ENCODE measurements around the gene ENTREP1. TPM values are rescaled to one million over a fixed set of nuclear protein-coding genes. Genes with fewer than 3 reads are reported as not detected.

The ENTREP1 gene
- total RNA-seq, 1 donor from 2014 or later: 1.0 TPM

DNA sequence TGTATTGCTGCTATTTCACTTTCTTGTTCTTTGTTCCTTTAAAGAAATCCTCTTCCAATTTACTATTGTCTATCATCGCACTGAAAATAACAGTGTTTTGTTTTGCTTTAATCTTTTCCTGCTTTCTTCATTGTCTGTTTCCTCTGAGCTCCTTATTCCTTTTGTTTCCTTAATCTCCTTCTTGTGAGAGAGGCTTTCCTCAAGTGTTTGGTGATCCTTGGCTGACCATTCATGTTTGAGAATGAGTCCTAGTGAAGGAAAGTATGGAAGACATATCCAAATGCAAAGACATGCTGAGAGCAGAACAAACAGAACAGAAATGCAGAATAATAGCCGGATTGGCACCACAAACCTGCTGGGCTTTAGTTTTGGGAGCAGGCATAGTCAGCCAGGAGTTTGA is 42.0 kb upstream of the ENTREP1 start:
- TF ChIP-seq, protein P1, sequence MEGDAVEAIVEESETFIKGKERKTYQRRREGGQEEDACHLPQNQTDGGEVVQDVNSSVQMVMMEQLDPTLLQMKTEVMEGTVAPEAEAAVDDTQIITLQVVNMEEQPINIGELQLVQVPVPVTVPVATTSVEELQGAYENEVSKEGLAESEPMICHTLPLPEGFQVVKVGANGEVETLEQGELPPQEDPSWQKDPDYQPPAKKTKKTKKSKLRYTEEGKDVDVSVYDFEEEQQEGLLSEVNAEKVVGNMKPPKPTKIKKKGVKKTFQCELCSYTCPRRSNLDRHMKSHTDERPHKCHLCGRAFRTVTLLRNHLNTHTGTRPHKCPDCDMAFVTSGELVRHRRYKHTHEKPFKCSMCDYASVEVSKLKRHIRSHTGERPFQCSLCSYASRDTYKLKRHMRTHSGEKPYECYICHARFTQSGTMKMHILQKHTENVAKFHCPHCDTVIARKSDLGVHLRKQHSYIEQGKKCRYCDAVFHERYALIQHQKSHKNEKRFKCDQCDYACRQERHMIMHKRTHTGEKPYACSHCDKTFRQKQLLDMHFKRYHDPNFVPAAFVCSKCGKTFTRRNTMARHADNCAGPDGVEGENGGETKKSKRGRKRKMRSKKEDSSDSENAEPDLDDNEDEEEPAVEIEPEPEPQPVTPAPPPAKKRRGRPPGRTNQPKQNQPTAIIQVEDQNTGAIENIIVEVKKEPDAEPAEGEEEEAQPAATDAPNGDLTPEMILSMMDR (IDR thresholded peaks at IDR 0.05; ENCODE audit: partially characterized antibody, unreplicated experiment): no peak
- Mint-ChIP-seq H3K4me3 (ENCODE audit: unreplicated experiment) (no peak overlapping the region), H3K9me3 (ENCODE audit: unreplicated experiment) (no peaks in the 10 kb centered on the region), H3K27ac (ENCODE audit: unreplicated experiment) (no peak overlapping the region), H3K4me1 (ENCODE audit: low read depth, unreplicated experiment) (no peaks in the 10 kb centered on the region), H3K36me3 (ENCODE audit: unreplicated experiment) (no peaks in the 10 kb centered on the region), H3K27me3 (ENCODE audit: unreplicated experiment) (no peaks in the 10 kb centered on the region)
- DNase-seq: no peak

DNA sequence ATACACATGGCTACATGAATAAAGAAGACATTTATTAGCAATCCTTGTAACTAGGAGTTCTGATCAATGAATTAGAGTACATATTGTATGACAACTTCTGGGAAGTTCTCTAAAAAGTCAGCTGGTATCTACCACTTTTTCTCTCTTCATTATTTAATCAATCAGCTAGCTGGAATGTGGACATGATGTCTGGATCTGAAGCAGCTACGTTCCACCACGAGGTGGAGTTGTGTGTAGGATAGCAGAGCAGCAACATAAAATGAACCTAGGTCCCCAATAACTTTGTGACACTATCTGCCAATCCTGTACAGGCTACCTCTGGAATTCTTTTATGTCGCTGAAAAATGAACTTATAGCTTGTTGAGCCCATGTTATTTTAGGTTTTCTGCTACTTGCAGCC is 32.9 kb upstream of the ENTREP1 start:
- Mint-ChIP-seq H3K4me3 (ENCODE audit: unreplicated experiment) (no peak overlapping the region), H3K9me3 (ENCODE audit: unreplicated experiment) (no peaks in the 10 kb centered on the region), H3K36me3 (ENCODE audit: unreplicated experiment) (no peaks in the 10 kb centered on the region), H3K27me3 (ENCODE audit: unreplicated experiment) (no peaks in the 10 kb centered on the region), H3K4me1 (ENCODE audit: low read depth, unreplicated experiment) (no peaks in the 10 kb centered on the region), H3K27ac (ENCODE audit: unreplicated experiment) (no peak overlapping the region)
- no peak for DNase-seq
- TF ChIP-seq, protein P1 (IDR thresholded peaks at IDR 0.05; ENCODE audit: partially characterized antibody, unreplicated experiment): no peak

DNA sequence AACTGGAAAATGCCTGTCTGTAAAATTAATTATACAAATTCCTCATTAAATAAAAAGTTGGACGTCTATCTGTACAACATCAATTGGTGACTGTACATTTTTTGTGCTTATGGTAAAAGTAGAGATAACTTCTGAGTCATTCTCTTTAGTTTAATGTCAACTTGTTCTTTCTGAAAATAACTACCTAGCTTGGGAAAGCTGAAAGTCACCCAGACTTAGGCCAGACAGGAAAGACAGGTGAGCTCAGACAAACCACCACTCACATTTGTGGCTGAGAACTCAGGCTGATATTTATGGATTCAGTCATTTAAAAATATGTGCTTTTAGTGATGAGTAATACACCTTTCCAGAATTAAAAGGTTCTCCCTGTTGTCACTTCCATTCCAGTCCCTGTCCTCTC is 31.9 kb upstream of the ENTREP1 start:
- TF ChIP-seq, protein P1 (IDR thresholded peaks at IDR 0.05; ENCODE audit: partially characterized antibody, unreplicated experiment): no peak
- no peaks in the 10 kb centered on the region for H3K36me3 Mint-ChIP-seq (ENCODE audit: unreplicated experiment)
- H3K4me3 Mint-ChIP-seq (ENCODE audit: unreplicated experiment): no peak overlapping the region
- no peaks in the 10 kb centered on the region for H3K9me3 Mint-ChIP-seq (ENCODE audit: unreplicated experiment)
- DNase-seq: no peak
- no peaks in the 10 kb centered on the region for H3K4me1 Mint-ChIP-seq (ENCODE audit: low read depth, unreplicated experiment)
- H3K27ac Mint-ChIP-seq (ENCODE audit: unreplicated experiment): no peak overlapping the region
- H3K27me3 Mint-ChIP-seq (ENCODE audit: unreplicated experiment): no peaks in the 10 kb centered on the region

DNA sequence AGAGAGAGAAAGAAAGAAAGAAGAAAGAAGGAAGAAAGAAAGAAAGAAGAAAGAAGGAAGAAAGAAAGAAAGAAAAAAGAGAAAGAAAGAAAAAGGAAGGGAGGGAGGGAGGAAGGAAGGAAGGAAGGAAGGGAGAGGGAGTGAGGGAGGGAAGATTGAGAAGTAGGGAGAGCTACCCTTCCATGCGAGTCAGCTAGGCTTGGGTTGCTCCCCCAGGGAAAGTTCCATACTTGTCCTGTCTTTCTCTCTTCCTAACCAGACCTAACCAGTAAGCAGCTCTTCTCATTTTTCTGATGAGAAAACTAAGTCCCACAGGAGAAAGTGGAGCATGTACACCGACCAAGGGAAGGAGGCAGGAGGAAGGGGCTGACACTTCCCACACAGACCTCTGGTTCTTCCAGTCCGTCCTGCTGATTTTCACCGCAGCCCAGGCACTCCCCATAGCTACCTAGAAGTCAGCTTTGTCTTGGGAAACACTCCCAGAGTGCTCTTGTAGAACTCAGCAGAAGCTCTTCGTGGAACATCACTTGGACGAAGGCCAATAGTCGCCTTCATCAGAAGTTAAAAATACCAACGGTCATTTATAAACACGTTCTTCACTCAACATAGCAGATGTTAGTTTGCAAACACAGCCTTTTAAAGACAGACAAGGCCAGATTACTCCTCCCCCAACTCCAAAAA is 29.0 kb upstream of the ENTREP1 start:
- no peaks in the 10 kb centered on the region for H3K36me3 Mint-ChIP-seq (ENCODE audit: unreplicated experiment)
- no peaks in the 10 kb centered on the region for H3K4me1 Mint-ChIP-seq (ENCODE audit: low read depth, unreplicated experiment)
- peaks cover 3% of the 10 kb centered on the region for H3K27me3 Mint-ChIP-seq (ENCODE audit: unreplicated experiment)
- H3K27ac Mint-ChIP-seq (ENCODE audit: unreplicated experiment): no peak overlapping the region
- H3K9me3 Mint-ChIP-seq (ENCODE audit: unreplicated experiment): no peaks in the 10 kb centered on the region
- H3K4me3 Mint-ChIP-seq (ENCODE audit: unreplicated experiment): no peak overlapping the region
- DNase-seq: no peak
- TF ChIP-seq, protein P1 (IDR thresholded peaks at IDR 0.05; ENCODE audit: partially characterized antibody, unreplicated experiment): no peak

DNA sequence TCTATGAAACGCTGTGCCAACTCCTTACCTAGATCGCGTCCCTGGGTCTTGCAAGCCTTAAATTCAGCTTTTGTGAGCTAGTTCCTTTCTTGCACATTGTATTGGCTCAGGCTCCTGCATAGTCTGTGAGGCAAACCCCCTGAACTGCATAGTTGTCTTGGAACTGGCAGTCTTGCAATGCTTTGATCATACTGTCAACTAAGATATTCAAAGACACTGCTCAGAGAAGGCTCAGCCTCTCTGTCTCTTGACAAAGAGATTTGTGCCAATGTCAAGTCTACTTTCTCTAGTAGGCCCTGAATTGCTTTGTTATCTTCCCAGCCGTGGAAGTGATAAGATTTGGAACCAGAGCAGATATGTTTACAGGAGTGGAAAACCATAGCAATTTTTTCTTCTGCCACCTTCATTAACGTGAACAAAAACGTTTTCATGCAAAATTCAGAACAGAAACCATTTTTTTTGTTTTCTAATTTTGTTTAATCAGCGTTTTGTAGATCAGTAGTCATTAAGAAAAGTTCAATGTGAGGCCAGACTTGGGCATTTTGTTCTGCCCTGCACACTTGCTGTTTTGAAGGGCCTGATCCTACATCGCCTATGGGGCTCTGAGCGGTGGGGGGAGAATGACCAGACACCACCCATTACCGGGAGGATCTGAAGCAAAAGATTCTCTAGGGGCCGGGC is 27.6 kb upstream of the ENTREP1 start:
- TF ChIP-seq, protein P1 (IDR thresholded peaks at IDR 0.05; ENCODE audit: partially characterized antibody, unreplicated experiment): no peak
- Mint-ChIP-seq H3K9me3 (ENCODE audit: unreplicated experiment) (no peaks in the 10 kb centered on the region), H3K4me1 (ENCODE audit: low read depth, unreplicated experiment) (no peaks in the 10 kb centered on the region), H3K36me3 (ENCODE audit: unreplicated experiment) (no peaks in the 10 kb centered on the region), H3K27me3 (ENCODE audit: unreplicated experiment) (peaks cover 3% of the 10 kb centered on the region), H3K27ac (ENCODE audit: unreplicated experiment) (no peak overlapping the region), H3K4me3 (ENCODE audit: unreplicated experiment) (no peak overlapping the region)
- no peak for DNase-seq
